ENCODE measurements around the gene NSG1. TPM values are rescaled to one million over a fixed set of nuclear protein-coding genes. Genes with fewer than 3 reads are reported as not detected.

NSG1 gene
- total RNA-seq, 4 donors from 2014 or later: 0.42 to 5.1 (median 2.7) TPM

DNA sequence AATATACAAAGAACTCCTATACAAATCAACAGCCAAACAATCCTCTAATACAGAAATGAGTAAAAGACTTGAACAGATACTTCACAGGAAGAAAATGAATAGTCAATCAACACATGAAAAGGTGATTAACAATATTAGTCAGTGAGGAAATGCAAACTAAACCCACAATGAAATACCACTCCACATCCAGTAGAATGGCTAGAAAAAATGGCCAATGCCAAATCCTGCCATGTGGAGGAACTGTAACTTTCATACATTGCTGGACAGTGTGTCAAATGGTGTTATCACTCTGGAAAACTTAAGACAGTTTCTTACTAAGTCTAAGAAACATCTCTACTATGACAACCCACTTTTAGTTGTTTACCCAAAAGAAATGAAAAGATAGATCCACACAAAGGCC lies 59.5 kb downstream of the NSG1 start:
- peaks cover 0 to 15% (median 3%) of the 10 kb centered on the region in 4 donors for H3K36me3 ChIP-seq
- H3K9me3 ChIP-seq: no peaks in the 10 kb centered on the region
- no peak overlapping the region for H3K27ac ChIP-seq (replicated peaks in 1 of 4)
- intact Hi-C loops (cut with DNase I): no loop called here
- H3K4me3 ChIP-seq: no peak overlapping the region
- H3K27me3 ChIP-seq: no peaks in the 10 kb centered on the region
- H3K4me1 ChIP-seq: peaks cover 0 to 4% (median 4%) of the 10 kb centered on the region in 4 donors
- no peak for DNase-seq (ENCODE audit: extremely low spot score)
- no peak for TF ChIP-seq POLR2A (IDR thresholded peaks at IDR 0.05; ENCODE audit: low read depth)
- TF ChIP-seq EP300 (IDR thresholded peaks at IDR 0.05): no peak
- no peak for TF ChIP-seq POLR2AphosphoS5 (IDR thresholded peaks at IDR 0.05)
- TF ChIP-seq, protein P1, sequence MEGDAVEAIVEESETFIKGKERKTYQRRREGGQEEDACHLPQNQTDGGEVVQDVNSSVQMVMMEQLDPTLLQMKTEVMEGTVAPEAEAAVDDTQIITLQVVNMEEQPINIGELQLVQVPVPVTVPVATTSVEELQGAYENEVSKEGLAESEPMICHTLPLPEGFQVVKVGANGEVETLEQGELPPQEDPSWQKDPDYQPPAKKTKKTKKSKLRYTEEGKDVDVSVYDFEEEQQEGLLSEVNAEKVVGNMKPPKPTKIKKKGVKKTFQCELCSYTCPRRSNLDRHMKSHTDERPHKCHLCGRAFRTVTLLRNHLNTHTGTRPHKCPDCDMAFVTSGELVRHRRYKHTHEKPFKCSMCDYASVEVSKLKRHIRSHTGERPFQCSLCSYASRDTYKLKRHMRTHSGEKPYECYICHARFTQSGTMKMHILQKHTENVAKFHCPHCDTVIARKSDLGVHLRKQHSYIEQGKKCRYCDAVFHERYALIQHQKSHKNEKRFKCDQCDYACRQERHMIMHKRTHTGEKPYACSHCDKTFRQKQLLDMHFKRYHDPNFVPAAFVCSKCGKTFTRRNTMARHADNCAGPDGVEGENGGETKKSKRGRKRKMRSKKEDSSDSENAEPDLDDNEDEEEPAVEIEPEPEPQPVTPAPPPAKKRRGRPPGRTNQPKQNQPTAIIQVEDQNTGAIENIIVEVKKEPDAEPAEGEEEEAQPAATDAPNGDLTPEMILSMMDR (IDR thresholded peaks at IDR 0.05): no peak

DNA sequence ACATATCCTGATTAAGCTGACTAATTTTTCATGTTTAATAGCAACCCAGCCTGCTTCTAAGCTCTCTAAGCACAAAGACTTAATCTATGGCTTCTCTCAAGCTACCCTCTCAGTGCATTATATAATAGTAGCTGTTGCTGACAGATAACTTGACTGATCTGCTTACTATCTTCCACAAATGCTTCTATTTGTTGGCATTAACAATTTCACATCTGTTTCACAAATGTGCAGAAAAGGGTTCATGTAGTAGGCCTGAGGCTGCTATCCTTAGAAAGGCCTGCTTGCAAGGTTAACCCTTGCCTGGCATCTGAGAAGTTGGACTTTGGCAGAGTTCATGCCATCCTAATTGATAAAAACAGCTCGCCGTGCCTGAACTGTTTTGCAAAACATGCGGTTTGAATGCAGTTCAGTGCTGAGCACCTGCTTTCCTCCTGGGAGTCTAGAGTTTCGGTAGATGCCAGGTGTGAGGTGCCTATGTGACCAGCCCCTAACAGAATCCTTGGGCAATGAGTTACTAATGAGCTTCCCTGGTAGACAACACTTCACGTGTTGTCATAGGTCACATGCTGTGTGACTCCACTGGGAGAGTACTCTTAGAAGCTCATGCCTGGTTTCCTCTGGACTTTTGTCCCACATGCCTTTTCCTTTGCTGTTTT lies 68.4 kb downstream of the NSG1 start:
- H3K27ac ChIP-seq (replicated peaks in 1 of 4): no peak overlapping the region
- TF ChIP-seq, protein P1 (IDR thresholded peaks at IDR 0.05): no peak
- TF ChIP-seq EP300 (IDR thresholded peaks at IDR 0.05) (no peak), POLR2AphosphoS5 (IDR thresholded peaks at IDR 0.05) (no peak), POLR2A (IDR thresholded peaks at IDR 0.05; ENCODE audit: low read depth) (no peak)
- DNase-seq (ENCODE audit: extremely low spot score): no peak
- H3K36me3 ChIP-seq: peaks cover 40 to 89% (median 84%) of the 10 kb centered on the region in 4 donors
- intact Hi-C loops (cut with DNase I): no loop called here
- H3K9me3 ChIP-seq: peaks cover 0 to 8% (median 4%) of the 10 kb centered on the region in 4 donors
- WGBS: 95% methylated on average over 4 of the region's 5 CpGs
- no peaks in the 10 kb centered on the region for H3K4me1 ChIP-seq
- no peaks in the 10 kb centered on the region for H3K27me3 ChIP-seq
- H3K4me3 ChIP-seq: no peak overlapping the region

DNA sequence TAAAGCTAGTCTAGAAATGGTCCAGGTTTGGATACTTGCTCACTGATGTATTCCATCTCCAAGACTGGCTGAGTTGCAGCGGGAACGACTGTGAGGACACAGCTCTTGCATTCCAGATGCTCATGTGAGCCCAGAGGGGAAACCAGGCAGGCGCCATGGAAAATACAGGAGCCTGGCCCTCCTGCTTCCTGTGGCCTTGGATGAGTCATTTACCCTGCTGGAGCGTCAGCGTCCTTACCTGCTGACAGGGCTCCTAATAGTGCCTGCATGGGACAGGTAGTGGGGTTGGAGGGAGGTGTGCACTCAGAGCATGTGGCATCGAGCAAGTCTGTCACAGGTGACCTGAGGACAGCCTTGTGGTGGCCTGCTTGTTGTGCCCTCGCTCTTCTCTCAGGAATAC lies 69.4 kb downstream of the NSG1 start:
- Histone ChIP-seq H3K27ac (replicated peaks in 1 of 4) (no peak overlapping the region), H3K27me3 (no peaks in the 10 kb centered on the region), H3K4me1 (no peaks in the 10 kb centered on the region), H3K36me3 (peaks cover 40 to 83% (median 81%) of the 10 kb centered on the region in 4 donors), H3K4me3 (no peak overlapping the region), H3K9me3 (peaks cover 0 to 8% (median 4%) of the 10 kb centered on the region in 4 donors)
- intact Hi-C loops (cut with DNase I): no loop called here
- TF ChIP-seq EP300 (IDR thresholded peaks at IDR 0.05): no peak
- no peak for TF ChIP-seq POLR2A (IDR thresholded peaks at IDR 0.05; ENCODE audit: low read depth)
- TF ChIP-seq, protein P1 (IDR thresholded peaks at IDR 0.05): no peak
- TF ChIP-seq POLR2AphosphoS5 (IDR thresholded peaks at IDR 0.05): no peak
- 88% methylated on average over 3 of the region's 7 CpGs for WGBS
- no peak for DNase-seq (ENCODE audit: extremely low spot score)

DNA sequence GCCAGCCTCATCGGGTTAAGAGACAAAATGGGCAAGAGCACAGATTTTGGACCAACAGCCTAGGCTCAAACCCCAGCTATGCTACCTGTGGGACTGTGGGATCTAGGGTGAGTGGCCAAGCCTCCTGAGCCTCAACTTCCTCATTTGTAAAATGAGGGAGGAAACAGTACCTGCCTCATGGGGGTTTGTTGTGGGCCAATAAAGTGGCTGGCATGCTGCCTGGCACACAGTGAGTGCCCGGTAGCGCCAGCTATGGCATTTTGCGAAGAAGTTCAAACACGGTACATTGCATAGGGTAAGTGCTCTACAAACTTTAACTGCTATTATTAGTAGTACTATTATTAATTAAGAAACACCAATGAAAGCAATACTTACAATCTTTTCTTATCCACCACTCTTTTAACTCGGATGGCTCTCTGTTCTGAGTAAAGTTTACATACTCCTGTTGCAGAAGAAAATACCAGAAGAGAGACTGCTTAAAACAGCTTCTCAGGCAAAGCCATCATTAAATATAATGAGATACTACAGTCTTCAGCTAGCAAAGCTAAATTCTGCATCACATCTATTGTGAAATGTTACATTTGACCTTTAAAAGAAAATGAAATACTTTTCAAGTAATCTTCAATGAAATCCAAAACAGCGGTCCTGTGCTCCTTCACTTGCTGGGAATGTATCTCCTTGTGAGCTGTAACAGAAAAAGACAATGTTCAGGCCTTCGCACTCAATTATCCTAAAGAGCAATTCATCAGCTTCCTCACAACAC lies 70.1 kb downstream of the NSG1 start:
- intact Hi-C loops (cut with DNase I): no loop called here
- TF ChIP-seq POLR2AphosphoS5 (IDR thresholded peaks at IDR 0.05) (no peak), EP300 (IDR thresholded peaks at IDR 0.05) (no peak), POLR2A (IDR thresholded peaks at IDR 0.05; ENCODE audit: low read depth) (no peak)
- TF ChIP-seq, protein P1 (IDR thresholded peaks at IDR 0.05): no peak
- Histone ChIP-seq H3K4me3 (no peak overlapping the region), H3K36me3 (peaks cover 40 to 77% (median 75%) of the 10 kb centered on the region in 4 donors), H3K27ac (replicated peaks in 1 of 4) (no peak overlapping the region), H3K4me1 (no peaks in the 10 kb centered on the region), H3K9me3 (peaks cover 0 to 8% (median 4%) of the 10 kb centered on the region in 4 donors), H3K27me3 (no peaks in the 10 kb centered on the region)
- WGBS: 97% methylated on average over 8 of the region's 8 CpGs
- DNase-seq (ENCODE audit: extremely low spot score): no peak
